ENCODE measurements around the gene LNX1. TPM values are rescaled to one million over a fixed set of nuclear protein-coding genes. Genes with fewer than 3 reads are reported as not detected.

The LNX1 gene
- total and polyA plus RNA-seq, 9 of the 15 experiments (the other 6 are each of a cell fraction or from before 2014, with no cell fraction given), result 0.40 to 3.6 (median 2.2) TPM

- TF ChIP-seq MGA (IDR thresholded peaks at IDR 0.05), result peak; percentile 81
- TF ChIP-seq USF2 (CRISPR knock-in tag; IDR thresholded peaks at IDR 0.05), result 0 out of 2 replicates have a peak, but pooled peaks have one; percentile 18
- 0 out of 2 replicates have a peak, but pooled peaks have one; percentile 19 for TF ChIP-seq ARID4B (CRISPR knock-in tag; IDR thresholded peaks at IDR 0.05)
- TF ChIP-seq SOX6 (IDR thresholded peaks at IDR 0.05), result peak; percentile 41; the same call in 1 of the 2 replicates
- TF ChIP-seq ZEB2 (IDR thresholded peaks at IDR 0.05), result peak; percentile 97
- TF ChIP-seq XRCC5 (IDR thresholded peaks at IDR 0.05; ENCODE audit: low read depth, low read length), result no peak
- TF ChIP-seq CLOCK (CRISPR knock-in tag; IDR thresholded peaks at IDR 0.05; ENCODE audit: borderline replicate concordance), result peak; percentile 77; the same call in 1 of the 2 replicates
Observed at GRCh38 chr4:53591372-53591892, at the start of gene LNX1 (continued).
